ENCODE measurements around the gene CHTF18.

GRCh38 chr16:835373-835772 lies 47.0 kb downstream of the CHTF18 start:
- TF ChIP-seq CTCF (conservative IDR thresholded peaks at IDR 0.05; ENCODE audit: low read depth, low read length) (no peak), USF2 (IDR thresholded peaks at IDR 0.05; ENCODE audit: low read depth, low read length) (no peak), MAFK (IDR thresholded peaks at IDR 0.05; ENCODE audit: low read depth, low read length) (no peak), POLR2A (IDR thresholded peaks at IDR 0.05; ENCODE audit: low read depth, low read length) (no peak), FOS (IDR thresholded peaks at IDR 0.05; ENCODE audit: low read depth, low read length) (no peak)
